Skeletal muscle satellite cell (primary cell): ENCODE data around the gene R3HDM4.
"Not testable (repeated sequence)": the region's sequence is repeated elsewhere in the genome, so short reads cannot be mapped to it uniquely, and the experiment has no call there.

Experiments
- H3K27me3 ChIP-seq: 2 replicates; pipeline ENCODE4 v1.7.0; 2013; ENCODE audit warnings: low read length; ENCODE audit not compliant: control insufficient read depth, insufficient read depth
- H3K36me3 ChIP-seq: 2 replicates; pipeline ENCODE4 v1.7.0; 2013; ENCODE audit warnings: mild to moderate bottlenecking, control low read depth, low read length; ENCODE audit not compliant: insufficient read depth
- H3K4me1 ChIP-seq: 2 replicates; pipeline ENCODE4 v1.7.0; 2013; ENCODE audit warnings: low read length; ENCODE audit not compliant: control insufficient read depth, insufficient read depth
- H3K4me2 ChIP-seq: 2 replicates; pipeline ENCODE4 v1.7.0; 2013; ENCODE audit warnings: mild to moderate bottlenecking, low read length
- H3K4me3 ChIP-seq: 2 replicates; pipeline ENCODE4 v1.7.0; 2013; ENCODE audit warnings: low read length
- H3K9ac ChIP-seq: 2 replicates; pipeline ENCODE4 v1.7.0; 2013; ENCODE audit warnings: mild to moderate bottlenecking, low read depth, low read length, moderate library complexity
- H3K9me3 ChIP-seq: replicated peaks from 2 replicates; pipeline ENCODE4 v1.7.0; 2013; ENCODE audit warnings: mild to moderate bottlenecking, control low read depth, low read length

The R3HDM4 gene

DNA sequence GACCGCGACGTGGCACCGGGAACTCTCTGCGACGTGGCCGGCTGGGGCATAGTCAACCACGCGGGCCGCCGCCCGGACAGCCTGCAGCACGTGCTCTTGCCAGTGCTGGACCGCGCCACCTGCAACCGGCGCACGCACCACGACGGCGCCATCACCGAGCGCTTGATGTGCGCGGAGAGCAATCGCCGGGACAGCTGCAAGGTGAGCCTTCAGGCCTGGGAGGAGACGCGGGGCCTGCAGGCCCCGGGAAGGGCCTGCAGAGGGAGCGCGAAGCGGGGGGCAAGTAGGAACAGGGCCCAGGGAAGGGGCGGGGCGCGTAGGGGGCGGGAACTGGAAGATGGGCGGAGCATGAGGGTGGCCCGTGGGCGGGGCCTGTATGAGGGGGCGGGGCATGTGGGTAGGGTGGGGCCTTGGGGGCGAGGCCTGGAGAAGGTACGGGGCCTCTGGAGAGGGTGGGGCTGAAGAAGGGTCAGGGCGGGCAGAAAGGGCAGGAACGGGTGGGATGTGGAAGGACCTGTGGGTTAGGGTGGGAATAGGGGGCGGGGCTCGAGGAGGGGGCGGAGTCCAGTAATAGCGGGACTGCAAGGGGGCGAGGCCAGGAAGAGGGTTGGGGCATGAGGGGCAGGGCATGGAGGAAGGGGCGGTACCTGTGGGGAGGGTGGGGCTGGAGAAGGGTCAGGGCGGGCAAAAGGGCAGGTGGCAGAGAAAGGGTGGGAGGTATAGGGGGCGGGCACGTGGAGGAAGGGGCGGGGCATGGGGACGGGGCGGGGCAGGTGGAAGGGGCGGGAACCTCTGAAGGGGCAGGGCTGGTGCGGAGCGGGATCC, 51.1 kb downstream of the R3HDM4 start:
- peaks cover 9% of the 10 kb centered on the region for H3K27me3 ChIP-seq
- H3K4me3 ChIP-seq = no peak overlapping the region
- H3K9me3 ChIP-seq = no peaks in the 10 kb centered on the region
- H3K4me2 ChIP-seq = no peak overlapping the region
- peaks cover 6% of the 10 kb centered on the region for H3K4me1 ChIP-seq
- H3K36me3 ChIP-seq = no peaks in the 10 kb centered on the region
- H3K9ac ChIP-seq = no peak overlapping the region

DNA sequence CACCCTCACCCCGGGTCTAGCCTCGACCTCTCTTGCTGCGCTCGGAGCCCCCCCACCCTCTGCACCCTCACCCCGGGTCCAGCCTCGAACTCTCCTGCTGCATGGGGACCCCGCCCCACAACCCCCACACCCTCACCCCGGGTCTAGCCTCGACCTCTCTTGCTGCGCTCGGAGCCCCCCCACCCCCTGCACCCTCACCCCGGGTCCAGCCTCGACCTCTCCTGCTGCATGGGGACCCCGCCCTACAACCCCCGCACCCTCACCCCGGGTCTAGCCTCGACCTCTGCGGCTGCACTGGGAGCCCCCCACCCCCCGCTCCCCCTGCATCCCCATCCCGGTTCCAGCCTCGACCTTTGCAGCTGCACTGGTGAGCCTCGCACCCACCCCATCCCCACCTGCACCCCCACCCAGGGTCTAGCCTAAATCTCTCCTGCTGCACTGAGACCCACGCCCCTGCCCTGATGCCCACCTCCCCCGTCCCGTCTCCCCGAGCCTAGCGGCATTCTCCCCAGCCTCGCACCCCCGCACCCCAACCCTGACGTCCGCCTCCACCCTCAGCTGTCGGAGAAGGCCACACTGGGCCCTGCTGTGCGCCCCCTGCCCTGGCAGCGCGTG, 51.8 kb downstream of the R3HDM4 start:
- peaks cover 6% of the 10 kb centered on the region for H3K4me1 ChIP-seq
- no peaks in the 10 kb centered on the region for H3K36me3 ChIP-seq
- no peak overlapping the region for H3K4me2 ChIP-seq
- H3K9me3 ChIP-seq = no peaks in the 10 kb centered on the region
- peaks cover 9% of the 10 kb centered on the region for H3K27me3 ChIP-seq
- H3K4me3 ChIP-seq = no peak overlapping the region
- H3K9ac ChIP-seq = no peak overlapping the region

DNA sequence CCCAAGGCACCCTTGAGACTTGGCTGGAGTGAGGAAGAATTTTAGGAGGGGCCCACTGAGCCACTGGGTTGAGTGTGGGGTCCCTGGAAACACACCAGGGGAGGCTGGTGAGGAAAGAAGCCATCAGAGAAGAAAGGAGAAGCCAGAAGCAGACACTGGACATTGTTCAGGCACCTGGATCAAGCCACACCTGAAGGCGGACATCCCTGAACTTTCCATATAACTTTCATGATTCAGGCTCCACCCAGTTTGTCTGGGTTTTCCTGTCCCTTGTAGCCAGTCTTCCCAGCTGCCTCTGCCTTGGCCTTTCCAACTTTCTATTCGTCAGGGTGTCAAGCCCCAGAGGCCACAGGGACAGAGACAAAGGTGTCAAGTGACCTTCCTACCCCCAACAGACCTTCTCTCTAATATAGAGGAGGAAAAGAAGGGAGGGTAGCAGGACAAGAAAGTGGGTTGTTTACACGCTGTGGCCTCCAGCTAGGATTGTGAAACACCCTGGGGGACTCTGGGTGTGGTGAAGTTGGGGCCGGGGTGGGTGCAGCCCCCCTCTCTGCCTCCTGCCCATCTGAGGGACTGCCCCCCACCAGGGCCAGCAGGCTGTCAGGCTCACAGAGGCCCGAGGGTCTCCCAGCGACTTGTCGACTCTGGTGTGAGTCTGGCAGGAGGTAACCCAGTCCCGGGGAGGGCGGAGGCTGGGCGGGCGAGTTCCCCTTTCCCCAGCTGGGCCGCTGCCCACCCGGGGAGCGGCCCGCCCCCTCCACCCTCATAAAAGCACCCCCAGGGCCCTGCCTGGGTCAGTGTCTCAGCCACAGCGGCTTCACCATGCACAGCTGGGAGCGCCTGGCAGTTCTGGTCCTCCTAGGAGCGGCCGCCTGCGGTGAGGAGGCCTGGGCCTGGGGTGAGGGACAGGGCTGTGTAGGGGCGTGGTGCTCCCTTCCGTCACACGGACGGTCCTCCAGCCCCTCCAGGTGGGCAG, 53.9 kb downstream of the R3HDM4 start, which contains the start of gene CFD:
TSS of gene CFD (plus strand) at position 797 of the 976 bp plus-strand sequence. CDS start at position 823, 26 bp downstream.
- H3K4me1 ChIP-seq = peaks cover 6% of the 10 kb centered on the region
- H3K27me3 ChIP-seq = peaks cover 9% of the 10 kb centered on the region
- H3K36me3 ChIP-seq = no peaks in the 10 kb centered on the region
- peak within 1 kb of the TSS; percentile 55 for H3K4me3 ChIP-seq
- no peak within 1 kb of the TSS for H3K9ac ChIP-seq
- no peaks in the 10 kb centered on the region for H3K9me3 ChIP-seq
- H3K4me2 ChIP-seq = peak within 1 kb of the TSS; percentile 76

DNA sequence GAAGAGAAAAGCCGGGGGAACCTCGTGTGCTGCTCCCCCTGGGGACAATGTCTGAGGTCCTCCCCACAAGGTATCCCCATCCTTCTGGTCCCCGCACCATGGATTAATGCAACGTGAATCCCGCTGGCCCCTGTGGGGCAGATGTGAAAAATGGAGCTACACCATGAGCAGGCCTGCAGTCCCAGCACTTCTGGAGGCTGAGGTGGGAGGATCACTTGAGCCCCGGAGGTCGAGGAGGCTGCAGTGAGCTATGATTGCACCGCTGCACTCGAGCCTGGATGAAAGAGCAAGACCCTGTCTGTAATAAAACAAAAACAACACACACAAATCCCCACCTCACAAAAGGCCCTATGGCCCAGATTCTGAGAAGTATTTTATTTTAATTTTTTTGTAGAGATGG, 54.7 kb downstream of the R3HDM4 start:
- no peak overlapping the region for H3K4me2 ChIP-seq
- peaks cover 6% of the 10 kb centered on the region for H3K4me1 ChIP-seq
- no peak overlapping the region for H3K4me3 ChIP-seq
- H3K9me3 ChIP-seq = no peaks in the 10 kb centered on the region
- no peak overlapping the region for H3K9ac ChIP-seq
- H3K36me3 ChIP-seq = no peaks in the 10 kb centered on the region
- H3K27me3 ChIP-seq = peaks cover 9% of the 10 kb centered on the region

DNA sequence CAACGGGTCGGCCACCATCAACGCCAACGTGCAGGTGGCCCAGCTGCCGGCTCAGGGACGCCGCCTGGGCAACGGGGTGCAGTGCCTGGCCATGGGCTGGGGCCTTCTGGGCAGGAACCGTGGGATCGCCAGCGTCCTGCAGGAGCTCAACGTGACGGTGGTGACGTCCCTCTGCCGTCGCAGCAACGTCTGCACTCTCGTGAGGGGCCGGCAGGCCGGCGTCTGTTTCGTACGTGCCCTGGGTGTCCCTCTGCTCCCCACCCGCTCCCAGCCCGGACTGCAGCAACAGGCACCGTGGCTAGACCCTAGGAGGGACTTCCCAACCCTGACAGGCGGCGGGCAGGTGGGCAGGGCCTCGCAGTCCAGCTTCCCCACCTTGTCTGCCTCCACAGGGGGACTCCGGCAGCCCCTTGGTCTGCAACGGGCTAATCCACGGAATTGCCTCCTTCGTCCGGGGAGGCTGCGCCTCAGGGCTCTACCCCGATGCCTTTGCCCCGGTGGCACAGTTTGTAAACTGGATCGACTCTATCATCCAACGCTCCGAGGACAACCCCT, 57.4 kb downstream of the R3HDM4 start:
- Histone ChIP-seq H3K9me3 (no peaks in the 10 kb centered on the region), H3K4me3 (no peak overlapping the region), H3K36me3 (no peaks in the 10 kb centered on the region), H3K4me1 (peaks cover 10% of the 10 kb centered on the region), H3K9ac (no peak overlapping the region), H3K27me3 (peaks cover 13% of the 10 kb centered on the region), H3K4me2 (no peak overlapping the region)

DNA sequence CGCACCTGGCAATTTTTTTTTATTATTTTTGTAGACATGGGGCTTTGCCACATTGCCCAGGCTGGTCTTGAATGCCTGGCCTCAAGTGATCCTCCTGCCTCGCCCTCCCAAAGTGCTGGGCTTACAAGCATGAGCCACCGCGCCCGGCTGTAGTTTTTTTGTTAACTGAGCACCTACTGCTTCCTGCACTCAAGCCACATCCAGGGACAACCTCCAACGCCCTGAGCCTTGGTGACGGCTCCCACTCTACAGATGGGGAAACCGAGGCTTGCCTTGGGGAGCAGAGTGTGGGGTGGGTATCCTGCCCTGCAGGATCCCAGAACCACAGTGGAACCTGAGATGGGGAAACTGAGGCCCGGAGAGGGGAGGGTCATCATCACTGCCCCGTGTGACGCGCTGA, 57.9 kb downstream of the R3HDM4 start:
- H3K4me1 ChIP-seq = peaks cover 14% of the 10 kb centered on the region
- peaks cover 11% of the 10 kb centered on the region for H3K27me3 ChIP-seq
- H3K4me3 ChIP-seq = no peak overlapping the region
- H3K4me2 ChIP-seq = no peak overlapping the region
- H3K9me3 ChIP-seq = no peaks in the 10 kb centered on the region
- H3K36me3 ChIP-seq = no peaks in the 10 kb centered on the region
- H3K9ac ChIP-seq = no peak overlapping the region

DNA sequence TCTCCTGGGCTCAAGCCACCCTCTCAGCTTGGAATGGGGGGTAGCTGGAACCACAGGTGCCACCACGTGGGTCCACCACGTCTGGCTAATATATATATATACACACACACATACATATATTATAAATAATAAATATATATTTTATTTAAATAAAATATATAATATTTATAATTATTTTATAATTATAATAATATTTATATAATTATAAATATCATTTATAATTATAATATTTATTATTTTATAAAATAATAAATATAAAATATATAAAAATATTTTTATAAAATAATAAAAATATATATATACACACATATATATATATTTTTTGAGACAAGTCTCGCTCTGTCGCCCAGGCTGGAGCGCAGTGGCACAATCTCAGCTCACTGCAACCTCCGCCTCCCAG, 58.5 kb downstream of the R3HDM4 start:
- H3K36me3 ChIP-seq = no peaks in the 10 kb centered on the region
- no peak overlapping the region for H3K4me2 ChIP-seq
- H3K4me3 ChIP-seq = no peak overlapping the region
- no peak overlapping the region for H3K9ac ChIP-seq
- H3K4me1 ChIP-seq = peaks cover 12% of the 10 kb centered on the region
- H3K9me3 ChIP-seq = no peaks in the 10 kb centered on the region
- peaks cover 6% of the 10 kb centered on the region for H3K27me3 ChIP-seq

DNA sequence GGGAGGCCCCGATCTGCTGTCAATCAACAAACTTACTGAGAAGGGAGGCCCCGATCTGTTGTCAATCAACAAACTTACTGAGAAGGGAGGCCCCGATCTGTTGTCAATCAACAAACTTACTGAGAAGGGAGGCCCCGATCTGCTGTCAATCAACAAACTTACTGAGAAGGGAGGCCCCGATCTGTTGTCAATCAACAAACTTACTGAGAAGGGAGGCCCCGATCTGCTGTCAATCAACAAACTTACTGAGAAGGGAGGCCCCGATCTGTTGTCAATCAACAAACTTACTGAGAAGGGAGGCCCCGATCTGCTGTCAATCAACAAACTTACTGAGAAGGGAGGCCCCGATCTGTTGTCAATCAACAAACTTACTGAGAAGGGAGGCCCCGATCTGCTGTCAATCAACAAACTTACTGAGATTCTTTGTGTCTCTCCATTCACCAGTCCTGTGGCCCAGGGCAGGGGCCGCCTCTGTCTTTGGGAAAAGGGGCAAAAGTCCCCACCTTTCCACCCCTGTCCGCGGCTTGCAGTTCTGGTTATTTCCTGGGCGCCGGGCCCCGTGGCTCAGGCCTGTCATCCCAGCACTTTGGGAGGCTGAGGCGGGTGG, 59.3 kb downstream of the R3HDM4 start:
- H3K27me3 ChIP-seq, H3K36me3 ChIP-seq, H3K4me1 ChIP-seq, H3K4me2 ChIP-seq, H3K4me3 ChIP-seq, H3K9ac ChIP-seq, H3K9me3 ChIP-seq: not testable (repeated sequence)

DNA sequence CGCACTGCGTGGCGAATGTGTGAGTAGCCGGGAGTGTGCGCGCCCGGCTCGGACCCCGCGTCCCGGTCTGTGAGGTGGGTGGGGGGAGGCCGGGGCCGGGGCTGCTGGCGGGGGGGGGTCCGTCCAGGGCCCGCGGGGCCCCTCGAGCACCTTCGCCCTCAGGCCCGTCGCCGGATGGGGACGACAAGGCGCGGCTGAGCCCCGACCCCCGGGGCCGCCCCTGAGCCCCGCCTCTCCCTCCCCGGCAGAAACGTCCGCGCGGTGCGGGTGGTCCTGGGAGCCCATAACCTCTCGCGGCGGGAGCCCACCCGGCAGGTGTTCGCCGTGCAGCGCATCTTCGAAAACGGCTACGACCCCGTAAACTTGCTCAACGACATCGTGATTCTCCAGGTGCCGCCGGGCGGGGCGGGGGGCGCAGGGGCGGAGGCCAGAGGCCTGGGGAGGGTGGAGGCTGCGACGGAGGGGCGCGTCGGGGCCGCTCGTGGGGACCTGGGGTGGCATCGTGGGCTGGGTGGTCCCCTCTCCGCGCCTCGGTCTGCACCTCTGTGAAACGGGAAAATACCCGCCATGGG, 59.9 kb downstream of the R3HDM4 start:
- no peaks in the 10 kb centered on the region for H3K9me3 ChIP-seq
- H3K9ac ChIP-seq = no peak overlapping the region
- H3K36me3 ChIP-seq = no peaks in the 10 kb centered on the region
- H3K4me3 ChIP-seq = no peak overlapping the region
- no peak overlapping the region for H3K4me2 ChIP-seq
- peaks cover 11% of the 10 kb centered on the region for H3K27me3 ChIP-seq
- peaks cover 8% of the 10 kb centered on the region for H3K4me1 ChIP-seq

DNA sequence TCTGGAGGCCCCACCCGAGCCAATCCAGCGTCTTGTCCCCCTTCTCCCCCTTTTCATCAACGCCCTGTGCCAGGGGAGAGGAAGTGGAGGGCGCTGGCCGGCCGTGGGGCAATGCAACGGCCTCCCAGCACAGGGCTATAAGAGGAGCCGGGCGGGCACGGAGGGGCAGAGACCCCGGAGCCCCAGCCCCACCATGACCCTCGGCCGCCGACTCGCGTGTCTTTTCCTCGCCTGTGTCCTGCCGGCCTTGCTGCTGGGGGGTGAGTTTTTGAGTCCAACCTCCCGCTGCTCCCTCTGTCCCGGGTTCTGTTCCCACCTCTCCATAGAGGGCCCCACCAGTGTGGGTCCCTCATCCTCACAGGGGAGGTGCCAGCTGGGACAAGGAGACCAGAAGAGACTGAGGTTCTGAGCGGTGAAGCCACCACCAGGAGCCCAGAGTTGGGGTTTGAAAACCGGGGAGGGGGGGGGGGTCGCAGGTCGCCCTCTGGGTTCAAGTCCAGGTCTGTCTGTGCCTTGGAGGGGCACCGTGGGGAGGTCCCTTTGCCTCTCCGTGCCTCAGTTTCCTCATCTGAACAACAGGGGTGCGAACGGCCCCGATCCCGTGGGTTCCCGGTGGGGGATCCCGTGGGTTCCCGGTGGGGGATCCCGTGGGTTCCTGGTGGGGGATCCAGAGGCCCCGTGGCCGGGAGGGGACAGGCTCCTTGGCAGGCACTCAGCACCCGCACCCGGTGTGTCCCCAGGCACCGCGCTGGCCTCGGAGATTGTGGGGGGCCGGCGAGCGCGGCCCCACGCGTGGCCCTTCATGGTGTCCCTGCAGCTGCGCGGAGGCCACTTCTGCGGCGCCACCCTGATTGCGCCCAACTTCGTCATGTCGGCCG, 60.6 kb downstream of the R3HDM4 start, which contains the start of gene ELANE:
TSS of gene ELANE (plus strand) at position 168 of the 878 bp plus-strand sequence. CDS start at position 194, 26 bp downstream.
- no peaks in the 10 kb centered on the region for H3K9me3 ChIP-seq
- H3K9ac ChIP-seq = no peak within 1 kb of the TSS
- H3K4me3 ChIP-seq = no peak within 1 kb of the TSS
- peaks cover 8% of the 10 kb centered on the region for H3K4me1 ChIP-seq
- no peaks in the 10 kb centered on the region for H3K36me3 ChIP-seq
- H3K27me3 ChIP-seq = peaks cover 18% of the 10 kb centered on the region
- no peak within 1 kb of the TSS for H3K4me2 ChIP-seq
